Activated CD8-positive, alpha-beta memory T cell treated with anti-CD3 and anti-CD28 coated beads, Interleukin-2, amount 50 U/mL, for 1 hour (primary cell): ENCODE results near the gene SPAG6.
"Not testable (repeated sequence)": the region's sequence is repeated elsewhere in the genome, so short reads cannot be mapped to it uniquely, and the experiment has no call there.

ENCODE experiments used
- DNase-seq: peaks from one replicate; pipeline ENCODE4 v3.0.0-alpha.2; 2020; ENCODE audit errors: extremely low read depth

The SPAG6 gene

DNA sequence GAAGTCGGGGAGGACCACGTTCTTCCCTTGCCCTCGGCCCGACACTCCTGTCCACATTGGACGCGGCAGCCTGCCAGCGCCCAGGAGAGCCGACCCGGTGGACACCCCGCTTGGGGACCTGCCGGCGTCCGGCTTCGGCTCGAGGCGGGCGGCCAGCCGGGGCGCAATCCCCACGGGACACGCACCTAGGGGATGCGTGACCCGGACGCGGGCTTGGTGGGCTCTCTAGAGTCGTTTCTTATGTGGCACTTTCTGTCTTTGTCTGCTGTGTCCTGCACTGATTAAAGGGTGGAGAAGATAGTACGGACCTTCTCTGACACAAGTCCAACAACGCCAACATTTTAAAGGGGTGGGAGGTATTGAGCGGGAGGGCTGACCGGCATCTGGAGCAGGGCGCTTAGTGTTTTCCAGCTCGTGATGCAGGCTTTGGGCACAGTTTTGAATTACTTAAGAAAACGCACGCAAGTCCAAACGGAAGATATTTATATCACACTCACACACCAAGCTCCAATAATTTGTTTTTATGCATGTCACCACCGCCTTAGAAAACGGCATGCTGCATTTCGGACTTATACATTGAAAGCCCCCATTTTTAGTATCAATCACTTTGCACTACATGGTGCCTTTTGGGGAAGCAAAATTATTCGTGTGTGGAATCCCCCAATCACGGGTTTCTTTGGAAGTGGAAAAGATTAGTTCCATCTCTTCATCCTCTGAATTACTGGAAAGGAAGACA lies 3.9 kb upstream of the SPAG6 start:
- DNase-seq = no peak

DNA sequence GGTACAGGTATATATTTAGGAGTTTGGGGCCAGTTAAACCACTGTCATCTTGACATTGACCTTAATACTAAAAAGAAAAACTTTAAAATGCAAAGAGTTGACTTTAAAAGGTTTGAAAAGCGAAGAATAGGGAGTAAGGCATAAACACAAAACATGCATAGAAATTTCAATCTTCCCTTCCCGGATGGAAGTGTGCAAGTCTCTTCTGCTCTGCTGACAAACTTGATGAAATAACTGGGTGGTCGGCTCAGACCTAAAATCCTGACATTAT lies 3.4 kb upstream of the SPAG6 start:
- DNase-seq = no peak

DNA sequence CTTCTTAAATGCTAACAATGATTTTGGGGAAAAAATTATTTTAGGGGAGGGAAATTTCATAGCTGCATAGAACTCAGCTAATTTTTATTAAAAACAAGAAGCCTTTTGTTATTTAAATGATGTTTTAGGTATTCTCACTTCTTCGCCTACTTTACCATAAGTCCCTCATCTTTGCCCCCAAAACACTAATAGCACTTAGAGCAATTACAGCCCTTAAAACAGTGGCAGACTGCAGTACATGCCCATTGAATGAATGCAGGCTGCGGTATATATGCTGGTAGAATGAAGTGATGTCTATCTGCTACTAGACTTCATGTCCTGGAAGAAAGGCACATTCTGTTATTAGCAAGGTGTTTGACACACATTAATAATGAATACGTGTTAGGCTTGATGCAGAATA lies 2.9 kb upstream of the SPAG6 start:
- no peak for DNase-seq

DNA sequence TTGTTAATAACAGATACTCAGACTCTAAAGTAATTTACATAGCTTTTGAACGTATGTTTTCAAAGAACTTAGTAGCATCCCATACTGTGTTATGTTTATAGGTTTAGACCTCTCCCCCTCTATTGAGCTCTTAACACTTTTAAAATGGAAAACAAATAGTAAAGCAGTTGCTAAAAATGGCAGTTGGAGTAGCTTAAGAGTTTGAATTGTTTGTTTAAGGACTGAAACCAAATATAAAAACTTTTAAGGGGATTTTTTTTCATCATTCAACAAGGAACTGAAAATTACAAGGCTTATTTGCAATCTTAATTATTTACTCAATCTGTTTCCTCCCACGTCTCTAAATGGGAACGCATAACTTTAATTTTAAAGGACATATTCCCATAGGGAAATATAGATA lies 1.6 kb upstream of the SPAG6 start:
- DNase-seq = no peak

DNA sequence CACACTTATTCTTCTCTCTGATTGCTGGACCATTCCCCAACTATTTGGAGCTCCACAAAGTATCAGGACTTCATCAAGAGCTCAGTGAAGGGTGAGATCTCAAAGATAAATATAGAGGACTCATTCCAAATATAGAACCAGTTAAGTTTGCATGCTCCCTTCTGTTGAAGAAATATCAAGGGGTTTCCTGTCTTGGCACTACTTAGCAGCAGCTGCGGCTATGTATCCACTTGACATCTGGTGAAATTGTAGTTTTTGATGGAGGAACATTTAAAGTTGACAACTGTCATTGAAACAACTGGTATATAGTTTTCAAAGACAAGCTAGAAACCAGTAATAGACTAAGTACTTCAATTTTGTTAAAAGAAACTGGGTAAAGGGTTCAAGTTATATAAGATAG lies 1.0 kb upstream of the SPAG6 start:
- no peak for DNase-seq

DNA sequence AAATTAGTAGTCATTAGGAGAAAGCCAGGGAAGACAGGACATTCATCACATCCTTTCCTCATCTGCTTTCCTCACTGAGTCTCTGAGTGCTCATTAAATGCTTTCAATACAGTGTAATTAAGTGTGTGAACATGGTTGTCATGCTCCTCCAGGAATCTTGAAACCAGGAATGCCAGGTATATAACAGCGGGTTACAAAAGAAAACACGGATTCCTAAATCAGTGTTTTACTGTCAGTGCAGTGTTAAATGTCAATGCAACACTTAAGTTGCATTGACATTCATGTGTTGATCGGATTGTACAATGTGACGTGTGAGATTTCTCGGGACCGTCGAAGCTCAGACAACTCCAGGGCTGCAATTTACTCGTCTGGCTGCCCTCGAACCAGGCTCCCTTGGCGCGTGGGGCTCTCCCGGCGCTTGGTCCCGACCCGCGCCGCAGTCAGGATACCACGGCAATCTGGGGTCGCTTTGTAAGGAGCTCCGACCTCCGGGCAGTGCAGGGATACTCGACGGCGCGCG lies 455 bp upstream of the SPAG6 start:
- no peak for DNase-seq

DNA sequence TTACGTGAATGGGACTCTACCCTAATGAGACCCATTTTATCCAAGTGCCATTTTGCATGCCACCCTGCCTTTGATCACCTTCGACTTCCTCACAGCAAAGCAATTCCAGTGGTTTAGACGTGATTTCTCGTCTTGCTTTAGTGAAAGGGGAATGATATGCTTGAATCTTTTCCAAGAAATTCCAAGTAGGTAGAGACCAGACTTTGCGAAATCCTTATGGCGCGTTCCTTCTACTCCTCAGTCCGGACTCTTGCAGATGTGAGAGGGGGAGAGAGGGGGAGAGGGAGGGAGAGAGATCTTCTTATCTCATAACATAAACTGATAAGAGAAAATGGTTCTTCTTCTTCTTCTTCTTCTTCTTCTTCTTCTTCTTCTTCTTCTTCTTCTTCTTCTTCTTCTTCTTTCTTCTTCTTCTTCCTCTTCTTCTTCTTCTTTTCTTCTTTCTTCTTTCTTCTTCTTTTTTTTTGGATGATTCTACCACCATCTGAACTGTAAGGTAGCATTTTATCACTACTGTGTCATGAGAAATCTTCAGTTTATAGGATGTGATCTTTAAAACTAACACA lies 883 bp downstream of the SPAG6 start:
- DNase-seq = no peak

DNA sequence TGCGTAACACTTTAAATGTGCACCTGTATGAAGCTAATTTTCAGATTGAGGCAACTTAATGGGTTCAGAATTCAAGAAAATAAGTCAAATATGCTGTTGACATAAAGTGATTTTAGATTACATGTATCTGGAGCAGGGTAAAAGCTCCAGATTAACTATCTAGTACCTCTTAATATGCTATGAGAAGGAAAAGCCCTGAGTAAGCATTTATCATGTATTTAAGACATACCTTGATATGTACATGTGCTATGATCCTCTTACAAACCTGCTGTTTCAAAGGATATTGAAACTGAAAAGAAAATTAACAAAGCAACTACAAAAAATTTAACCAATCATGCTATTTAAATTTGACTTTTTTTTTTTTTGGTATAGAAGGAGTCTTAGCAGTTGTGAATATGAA lies 4.5 kb downstream of the SPAG6 start:
- no peak for DNase-seq

DNA sequence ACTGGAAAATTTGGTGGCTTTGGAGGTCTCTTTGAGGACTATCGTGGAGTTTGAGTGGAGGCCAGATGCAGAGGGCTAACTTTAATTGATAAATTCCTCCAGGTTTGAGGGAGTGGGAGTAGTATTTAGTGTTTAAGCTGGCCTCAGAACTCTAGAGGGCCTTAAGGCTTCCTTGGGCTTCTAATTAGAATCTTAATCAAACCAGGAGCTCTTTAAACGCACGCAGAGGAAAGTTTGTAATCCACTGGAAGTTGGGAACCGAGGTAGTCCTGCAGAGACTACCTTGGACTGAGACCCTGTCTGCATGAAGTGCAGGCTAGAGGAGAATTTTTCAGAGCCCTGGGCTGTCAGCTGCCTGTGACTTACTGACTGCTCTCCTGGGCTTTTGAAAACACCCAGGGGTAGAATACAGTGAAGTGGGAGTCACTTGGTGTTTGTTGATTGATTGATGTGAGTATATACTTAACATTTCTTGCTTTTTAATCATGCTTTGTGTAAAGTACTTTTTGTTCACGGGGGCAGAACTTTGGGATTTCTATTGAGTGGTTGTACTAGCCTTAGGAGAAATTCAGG lies 5.9 kb downstream of the SPAG6 start:
- no peak for DNase-seq

DNA sequence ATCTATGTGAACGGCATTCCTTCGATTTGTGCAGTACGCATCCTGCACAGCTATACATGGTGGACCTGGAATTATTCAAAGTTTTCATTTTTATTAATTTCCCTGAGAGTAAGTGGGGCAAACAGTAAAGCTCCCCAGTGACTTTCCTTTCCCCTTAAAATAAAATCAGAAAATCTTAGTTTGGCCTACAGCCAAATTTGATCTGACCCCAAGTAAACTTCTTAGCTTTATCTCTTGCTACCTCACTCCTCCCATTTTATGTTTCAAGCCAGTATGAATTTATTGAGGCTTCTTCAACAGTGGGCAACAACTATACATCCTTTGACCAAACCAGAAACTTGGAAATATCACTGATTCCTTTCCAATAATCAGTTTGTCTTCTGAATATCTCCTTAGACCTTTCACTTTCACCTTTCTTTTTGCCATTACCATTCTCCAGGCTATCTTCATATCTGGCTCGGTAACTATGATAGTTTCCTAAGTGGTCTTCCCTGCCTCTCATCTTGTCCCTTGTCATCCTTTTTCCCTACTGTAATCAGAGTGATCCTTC lies 11.1 kb downstream of the SPAG6 start:
- no peak for DNase-seq

DNA sequence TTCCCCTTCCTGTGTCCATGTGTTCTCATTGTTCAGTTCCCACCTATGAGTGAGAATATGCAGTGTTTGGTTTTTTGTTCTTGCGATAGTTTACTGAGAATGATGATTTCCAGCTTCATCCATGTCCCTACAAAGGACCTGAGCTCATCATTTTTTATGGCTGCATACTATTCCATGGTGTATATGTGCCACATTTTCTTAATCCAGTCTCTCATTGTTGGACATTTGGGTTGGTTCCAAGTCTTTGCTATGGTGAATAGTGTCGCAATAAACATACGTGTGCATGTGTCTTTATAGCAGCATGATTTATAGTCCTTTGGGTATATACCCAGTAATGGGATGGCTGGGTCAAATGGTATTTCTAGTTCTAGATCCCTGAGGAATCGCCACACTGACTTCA lies 12.5 kb downstream of the SPAG6 start:
- DNase-seq = not testable (repeated sequence)

DNA sequence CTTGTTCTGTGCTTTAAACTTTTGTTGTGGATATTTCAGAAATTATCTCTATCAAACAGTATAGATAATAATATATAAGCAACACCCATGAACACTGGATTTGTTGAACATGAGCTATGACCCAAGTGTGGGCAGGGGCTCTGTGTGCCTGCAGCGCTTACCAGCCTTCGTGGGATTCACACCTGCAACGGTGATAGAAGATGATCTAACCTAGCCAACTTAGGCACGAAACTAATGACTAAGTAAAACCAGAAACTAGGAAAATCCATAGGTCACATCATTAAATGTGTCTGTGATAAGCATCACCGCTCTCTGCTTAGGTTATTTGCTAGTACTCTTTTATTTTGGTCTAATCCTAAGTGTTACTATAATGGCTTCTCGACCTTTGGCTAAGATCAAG lies 18.0 kb downstream of the SPAG6 start:
- DNase-seq = no peak

DNA sequence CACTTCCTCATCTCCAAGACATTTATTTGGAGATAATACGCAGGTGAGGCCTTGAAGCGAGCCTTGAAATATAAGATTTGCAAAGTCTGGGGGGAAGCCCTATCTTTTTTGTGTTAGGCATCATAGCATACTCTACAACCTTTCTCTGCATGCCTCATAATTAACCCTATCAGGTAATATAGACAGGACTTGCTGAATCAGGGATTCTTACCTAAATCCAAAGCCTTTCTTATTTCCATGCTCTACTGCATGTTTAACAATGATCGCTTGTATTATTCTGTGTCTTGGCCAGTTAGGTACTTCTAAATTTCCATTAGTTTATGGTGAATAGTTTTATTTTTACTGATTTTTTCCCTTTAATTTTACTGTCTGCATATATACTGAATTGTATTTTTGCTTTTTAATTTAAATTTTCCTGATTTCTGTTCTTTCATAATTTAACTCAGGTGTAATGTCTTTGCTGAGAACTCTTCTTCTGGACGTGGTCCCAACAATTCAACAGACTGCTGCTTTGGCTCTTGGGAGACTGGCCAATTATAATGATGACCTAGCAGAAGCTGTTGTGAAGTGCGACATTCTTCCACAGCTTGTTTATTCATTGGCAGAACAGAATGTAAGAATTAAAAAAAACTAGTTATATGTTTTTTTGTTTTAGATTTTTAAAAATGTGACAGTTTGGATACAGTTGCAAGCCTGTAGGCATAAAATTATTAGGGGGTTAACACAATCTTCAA lies 19.3 kb downstream of the SPAG6 start:
- no peak for DNase-seq

DNA sequence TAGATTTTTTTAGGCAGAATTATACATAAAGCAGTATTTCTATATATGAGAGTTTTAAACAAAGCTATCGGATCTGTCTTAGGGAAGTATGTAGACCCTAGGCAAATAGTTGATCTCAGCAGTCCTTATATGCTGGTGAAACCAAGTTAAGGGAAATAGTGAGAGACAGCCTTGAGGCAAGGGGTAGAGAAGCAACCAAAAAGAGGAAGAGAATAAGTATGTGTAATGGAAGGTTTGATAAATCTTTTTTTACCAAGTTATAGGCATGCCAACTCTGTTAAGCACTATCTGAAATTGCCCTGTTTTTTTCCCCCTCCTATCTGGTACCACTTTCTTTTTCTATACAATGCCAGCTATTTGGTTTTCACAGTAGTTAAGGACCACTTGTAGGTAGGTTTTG lies 19.9 kb downstream of the SPAG6 start:
- DNase-seq = no peak

DNA sequence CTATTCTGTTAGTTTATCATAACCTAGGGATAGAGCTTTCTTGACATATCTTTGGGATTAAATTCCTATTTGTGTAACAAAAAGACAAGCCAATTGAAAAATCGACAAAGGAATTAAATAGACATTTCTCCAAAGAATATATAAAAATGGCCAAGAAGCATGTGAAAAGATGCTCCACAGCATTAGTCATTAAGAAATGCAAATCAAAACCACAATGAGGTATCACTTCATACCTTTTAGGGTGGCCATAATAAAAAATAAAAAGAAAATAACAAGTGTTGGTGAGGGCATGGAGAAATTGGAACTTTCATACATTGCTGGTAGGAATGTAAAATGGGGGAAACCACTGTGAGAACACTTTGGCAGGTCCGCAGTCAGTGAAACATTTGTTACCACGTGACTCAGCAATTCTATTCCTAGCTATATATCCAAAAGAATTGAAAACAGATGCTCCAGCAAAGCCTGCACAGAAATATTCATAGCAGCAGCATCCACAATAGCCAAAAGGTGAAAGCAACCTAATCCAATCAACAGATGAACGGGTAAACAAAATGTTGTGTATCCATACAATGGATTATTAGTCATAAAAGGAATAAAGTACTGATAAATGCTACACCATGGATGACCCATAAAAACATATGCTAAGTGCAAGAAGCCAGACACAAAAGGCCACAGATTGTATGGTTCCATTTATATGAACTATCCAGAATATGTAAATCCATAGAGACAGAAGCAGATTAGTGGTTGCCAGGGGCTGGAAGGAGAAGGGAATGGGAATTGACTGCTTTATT lies 20.5 kb downstream of the SPAG6 start:
- DNase-seq = no peak

DNA sequence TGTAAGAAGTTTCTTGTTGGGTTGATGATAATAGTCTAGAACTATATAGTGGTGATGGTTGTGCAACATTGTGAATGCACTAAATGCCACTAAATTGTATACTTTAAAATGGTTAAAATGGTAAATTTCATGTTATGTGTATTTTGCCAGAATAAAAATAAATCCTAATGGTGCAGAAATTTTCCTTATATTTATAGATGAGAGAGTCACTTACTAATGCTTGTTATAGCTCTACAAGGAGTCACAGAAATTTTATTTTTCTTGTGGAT lies 21.1 kb downstream of the SPAG6 start:
- no peak for DNase-seq

DNA sequence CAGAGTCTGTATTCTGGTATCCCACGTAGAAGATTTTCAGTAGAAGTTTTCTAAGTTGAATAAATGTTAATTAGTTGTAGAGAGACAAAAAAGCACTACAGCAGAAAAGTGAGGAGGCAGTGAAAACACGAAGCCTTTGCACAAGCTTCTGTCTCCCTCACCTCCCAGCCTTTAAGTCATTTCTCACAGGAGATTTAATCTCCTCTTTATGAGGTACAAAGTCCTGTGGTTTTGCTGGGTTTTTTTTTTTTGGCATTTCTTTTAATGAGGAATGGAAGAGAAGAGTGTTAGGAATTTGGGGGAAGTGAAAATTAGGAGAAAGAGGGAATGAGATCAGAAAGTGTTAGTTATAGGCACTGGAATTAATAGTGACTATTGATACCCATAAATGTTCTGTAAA lies 21.5 kb downstream of the SPAG6 start:
- no peak for DNase-seq

DNA sequence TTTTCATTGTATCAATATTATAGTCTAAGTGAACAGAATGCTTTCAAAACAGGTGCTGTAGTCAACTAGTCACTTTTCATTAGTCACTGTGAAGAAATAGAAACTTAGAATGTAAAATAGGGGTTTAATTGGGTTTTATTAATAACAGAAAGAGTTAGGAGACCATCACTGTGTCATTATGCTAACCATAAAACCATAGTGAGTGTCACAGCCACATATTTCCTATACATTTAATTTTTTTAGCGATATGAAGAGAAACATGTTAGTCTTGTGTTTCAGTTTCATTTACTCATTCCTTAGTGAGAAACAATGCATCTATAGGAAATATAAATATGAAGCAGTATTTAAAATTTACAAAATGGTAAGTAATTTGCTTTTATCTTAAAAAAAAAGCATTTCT lies 22.2 kb downstream of the SPAG6 start:
- no peak for DNase-seq

DNA sequence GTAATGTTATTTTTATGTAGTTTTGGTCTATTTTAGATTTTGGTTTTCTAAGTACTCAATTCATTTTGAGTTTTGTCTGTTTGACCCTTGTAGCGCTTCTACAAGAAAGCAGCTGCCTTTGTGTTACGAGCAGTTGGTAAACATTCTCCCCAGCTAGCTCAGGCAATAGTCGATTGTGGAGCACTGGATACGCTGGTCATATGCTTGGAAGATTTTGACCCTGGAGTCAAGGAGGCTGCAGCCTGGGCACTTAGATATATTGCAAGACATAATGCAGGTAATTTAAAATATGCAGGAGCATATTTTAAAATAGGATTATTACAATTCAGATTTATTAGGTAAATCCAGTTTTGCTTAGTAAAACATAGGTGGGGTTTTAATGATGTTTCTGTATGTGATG lies 23.1 kb downstream of the SPAG6 start:
- no peak for DNase-seq

DNA sequence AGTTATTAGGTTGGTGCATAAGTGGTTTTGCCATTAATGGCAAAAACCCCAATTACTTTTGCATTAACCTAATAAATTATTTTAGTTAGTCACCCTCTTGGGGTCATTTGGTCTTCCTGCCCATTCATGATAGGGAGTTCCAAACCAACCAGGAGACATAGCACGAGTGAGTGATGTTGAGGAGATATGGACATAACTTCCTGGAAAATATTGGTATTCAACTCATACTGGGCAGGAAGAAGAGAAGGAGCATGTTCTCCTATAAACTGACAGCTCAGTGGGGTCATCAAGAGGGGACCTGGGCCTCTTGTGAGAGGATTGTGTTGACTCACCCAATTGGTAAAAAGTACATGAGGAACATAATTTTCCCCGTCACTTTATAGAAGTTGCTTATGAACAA lies 23.7 kb downstream of the SPAG6 start:
- no peak for DNase-seq

DNA sequence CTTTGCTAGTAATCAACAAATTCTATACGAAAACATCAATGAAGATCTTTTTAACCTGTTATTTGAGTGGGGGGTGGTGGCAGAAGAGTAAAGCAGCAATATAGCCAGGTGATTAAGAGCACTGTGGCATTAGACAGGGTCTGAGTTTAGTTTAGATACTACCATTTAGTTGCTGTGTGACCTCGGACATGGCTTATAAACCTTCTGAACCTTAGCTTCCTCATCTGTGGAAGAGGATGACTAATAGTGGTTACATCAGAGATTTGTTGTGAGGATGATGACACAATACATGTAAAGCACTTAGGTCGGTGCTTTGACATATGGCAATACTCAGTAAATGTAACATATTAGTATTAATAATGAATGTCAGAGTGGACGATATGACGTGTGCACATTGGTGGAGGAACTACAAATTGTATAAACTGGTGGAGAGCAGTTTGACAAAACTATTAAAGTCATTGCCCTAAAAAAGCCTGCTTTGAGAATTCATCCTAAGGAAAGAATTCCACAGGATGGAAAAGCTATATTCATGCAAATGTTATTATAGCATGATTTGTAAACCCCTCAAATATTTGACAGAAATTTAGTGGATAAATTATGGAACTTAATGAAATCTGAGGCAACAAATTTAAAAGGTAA lies 24.3 kb downstream of the SPAG6 start:
- no peak for DNase-seq

DNA sequence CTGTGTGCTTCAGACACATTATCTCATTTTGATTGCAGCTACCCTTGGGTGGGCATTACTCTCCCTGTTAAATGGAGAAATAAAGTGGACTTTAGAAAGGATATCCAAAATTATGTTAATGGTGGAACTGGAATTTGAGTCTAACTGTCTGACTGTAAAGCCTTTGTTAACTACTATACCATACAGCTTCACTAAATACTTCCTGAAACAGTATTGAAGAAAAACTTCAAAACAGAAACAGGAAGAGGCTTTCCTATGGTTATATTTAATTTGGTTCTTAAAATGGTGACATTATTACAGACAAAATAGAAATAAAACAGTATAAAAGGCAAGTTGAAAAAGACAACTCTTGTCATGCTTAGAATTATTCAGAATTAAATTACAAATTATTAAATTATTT lies 25.0 kb downstream of the SPAG6 start:
- no peak for DNase-seq
